GM12892 (cell line): ENCODE data around the gene FBXO36.

Experiments used
- POLR2A ChIP-seq: IDR thresholded peaks from 2 replicates; pipeline ENCODE4 v1.6.1; 2011; ENCODE audit warnings: low read depth, low read length, control low read depth
- POLR2AphosphoS5 ChIP-seq: IDR thresholded peaks from 2 replicates; pipeline ENCODE4 v1.6.1; 2011; ENCODE audit warnings: low read depth, low read length, control low read depth
- TAF1 ChIP-seq: IDR thresholded peaks from 2 replicates; pipeline ENCODE4 v1.6.1; 2011; ENCODE audit warnings: low read depth, mild to moderate bottlenecking, control low read depth, low read length, borderline replicate concordance

GRCh38 chr2:229873123-229873581, 49.2 kb upstream of the FBXO36 start:
- TF ChIP-seq TAF1 (no peak), POLR2AphosphoS5 (no peak), POLR2A (no peak)
